ENCODE measurements around the gene GPC1. TPM values are rescaled to one million over a fixed set of nuclear protein-coding genes. Genes with fewer than 3 reads are reported as not detected.

GPC1 gene
- total and polyA plus RNA-seq, 2 of the 13 experiments (the other 11 are each of a cell fraction or from before 2014, with no cell fraction given), result 4.0 to 5.5 TPM

DNA sequence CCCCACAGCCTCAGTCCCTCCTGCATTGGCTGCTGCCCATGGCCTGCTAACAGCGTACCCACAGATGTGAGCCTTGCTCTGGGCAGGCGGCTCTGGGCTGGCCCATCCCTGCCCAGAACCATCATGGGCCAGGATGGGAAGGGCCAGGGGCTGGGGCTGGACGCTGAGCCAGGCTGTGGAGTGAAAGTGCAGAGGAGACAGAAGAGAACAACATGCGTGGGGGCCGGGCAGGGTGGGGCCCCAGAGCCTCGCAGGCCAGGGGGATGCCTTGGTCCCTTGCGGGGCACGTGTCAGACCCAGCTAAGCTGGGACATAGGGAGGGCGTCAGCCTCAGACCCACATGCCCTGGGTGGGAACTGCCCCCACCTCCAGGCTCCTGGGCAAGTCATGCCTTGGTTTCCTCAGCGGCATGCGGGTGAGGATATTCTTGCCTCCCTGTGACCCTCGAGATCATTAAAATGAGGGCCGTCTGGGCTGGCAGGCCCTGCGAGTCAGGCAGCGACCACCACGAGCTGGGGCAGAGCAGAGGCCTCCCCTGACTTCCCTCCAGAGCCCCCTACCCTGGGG lies 27.3 kb downstream of the GPC1 start:
- POLR2A ChIA-PET, result no interaction called here
- 76% methylated on average over 9 of the region's 16 CpGs for WGBS (ENCODE audit: low lambda C conversion rate)
- Histone ChIP-seq H3K4me2 (ENCODE audit: low read depth, low read length) (no peak overlapping the region), H4K20me1 (ENCODE audit: insufficient read depth, low read length) (no peaks in the 10 kb centered on the region; the same call in 1 of the 2 replicates), H3K79me2 (ENCODE audit: insufficient read depth, low read length) (no peaks in the 10 kb centered on the region), H3K4me1 (ENCODE audit: insufficient read depth, low read length) (peaks cover 33% of the 10 kb centered on the region), H3K36me3 (replicated peaks in 1 of 2; ENCODE audit: control insufficient read depth in 1 of 2, insufficient read depth in 2 of 2, low read length in 2 of 2) (no peaks in the 10 kb centered on the region), H3K4me3 (replicated peaks in 1 of 3; ENCODE audit: insufficient read depth in 1 of 3, low read depth in 2 of 3, low read length in 3 of 3) (no peak overlapping the region), H2AFZ (ENCODE audit: low read length) (no peak overlapping the region), H3K27me3 (ENCODE audit: control insufficient read depth in 1 of 2, insufficient read depth in 2 of 2, low read length in 2 of 2) (peaks cover 1 to 3% of the 10 kb centered on the region in 2 experiments; a peak in 4 of 5 replicates), H3K9me3 (ENCODE audit: low read length) (no peaks in the 10 kb centered on the region), H3K27ac (ENCODE audit: extremely low read length, insufficient read depth, low read length) (no peak overlapping the region), H3K9ac (ENCODE audit: insufficient read depth, low read depth, low read length) (no peak overlapping the region)
- intact Hi-C loops (cut with micrococcal nuclease; ENCODE audit: unreplicated experiment) (no loop called here), in situ Hi-C loops (cut with HindIII; ENCODE audit: extremely low pct_ligation_motif_present, low pct_unique_long_range_greater_than_20kb) (no loop called here)
- no peak for ATAC-seq
- DNase-seq (ENCODE audit: low spot score), result no peak
- no peak for FAIRE-seq
- BruUV-seq (replicated peaks), result no TSS peak
- CTCF ChIA-PET (ENCODE audit: low intra/inter-chr PET ratio, low total read pairs), result no interaction called here
- TF ChIP-seq, protein P1, sequence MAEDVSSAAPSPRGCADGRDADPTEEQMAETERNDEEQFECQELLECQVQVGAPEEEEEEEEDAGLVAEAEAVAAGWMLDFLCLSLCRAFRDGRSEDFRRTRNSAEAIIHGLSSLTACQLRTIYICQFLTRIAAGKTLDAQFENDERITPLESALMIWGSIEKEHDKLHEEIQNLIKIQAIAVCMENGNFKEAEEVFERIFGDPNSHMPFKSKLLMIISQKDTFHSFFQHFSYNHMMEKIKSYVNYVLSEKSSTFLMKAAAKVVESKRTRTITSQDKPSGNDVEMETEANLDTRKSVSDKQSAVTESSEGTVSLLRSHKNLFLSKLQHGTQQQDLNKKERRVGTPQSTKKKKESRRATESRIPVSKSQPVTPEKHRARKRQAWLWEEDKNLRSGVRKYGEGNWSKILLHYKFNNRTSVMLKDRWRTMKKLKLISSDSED (CRISPR knock-in tag; IDR thresholded peaks at IDR 0.05), result no peak
- 0 out of 2 replicates have a peak, but pooled peaks have one; percentile 39 for TF ChIP-seq AKAP8 (CRISPR knock-in tag; IDR thresholded peaks at IDR 0.05)

DNA sequence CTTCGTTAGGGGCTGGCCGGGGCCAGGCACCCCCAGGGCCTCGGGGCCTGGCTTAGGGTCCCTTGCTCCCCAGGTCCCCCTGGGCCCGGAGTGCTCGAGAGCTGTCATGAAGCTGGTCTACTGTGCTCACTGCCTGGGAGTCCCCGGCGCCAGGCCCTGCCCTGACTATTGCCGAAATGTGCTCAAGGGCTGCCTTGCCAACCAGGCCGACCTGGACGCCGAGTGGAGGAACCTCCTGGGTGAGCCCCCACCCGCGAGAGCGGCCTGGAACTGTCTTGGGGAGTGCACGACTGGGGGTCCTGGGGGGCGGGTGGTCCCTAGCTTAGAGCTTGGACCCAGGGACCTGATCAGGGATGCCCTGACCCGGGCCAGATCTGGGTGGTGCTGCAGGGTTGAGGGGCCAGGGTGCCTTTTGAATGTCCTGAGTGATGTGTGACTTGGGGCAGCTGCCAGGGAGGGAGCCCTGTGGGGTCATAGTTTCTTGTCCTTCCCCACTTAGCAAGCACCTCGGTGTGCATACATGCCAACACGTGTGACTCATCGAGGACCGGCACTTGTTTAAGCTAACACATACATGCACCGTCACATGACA lies 27.9 kb downstream of the GPC1 start:
- Histone ChIP-seq H3K27ac (ENCODE audit: extremely low read length, insufficient read depth, low read length) (no peak overlapping the region), H4K20me1 (ENCODE audit: insufficient read depth, low read length) (no peaks in the 10 kb centered on the region; the same call in 1 of the 2 replicates), H3K79me2 (ENCODE audit: insufficient read depth, low read length) (no peaks in the 10 kb centered on the region), H3K4me2 (ENCODE audit: low read depth, low read length) (no peak overlapping the region), H2AFZ (ENCODE audit: low read length) (no peak overlapping the region), H3K9me3 (ENCODE audit: low read length) (no peaks in the 10 kb centered on the region), H3K36me3 (replicated peaks in 1 of 2; ENCODE audit: control insufficient read depth in 1 of 2, insufficient read depth in 2 of 2, low read length in 2 of 2) (no peaks in the 10 kb centered on the region), H3K27me3 (ENCODE audit: control insufficient read depth in 1 of 2, insufficient read depth in 2 of 2, low read length in 2 of 2) (no peaks in the 10 kb centered on the region; a peak in 2 of 5 replicates), H3K4me3 (replicated peaks in 1 of 3; ENCODE audit: insufficient read depth in 1 of 3, low read depth in 2 of 3, low read length in 3 of 3) (no peak overlapping the region), H3K4me1 (ENCODE audit: insufficient read depth, low read length) (peaks cover 27% of the 10 kb centered on the region), H3K9ac (ENCODE audit: insufficient read depth, low read depth, low read length) (no peak overlapping the region)
- no peak for DNase-seq (ENCODE audit: low spot score)
- in situ Hi-C loops (cut with HindIII; ENCODE audit: extremely low pct_ligation_motif_present, low pct_unique_long_range_greater_than_20kb) (no loop called here), intact Hi-C loops (cut with micrococcal nuclease; ENCODE audit: unreplicated experiment) (no loop called here)
- TF ChIP-seq NR2F2 (IDR thresholded peaks at IDR 0.05; ENCODE audit: borderline replicate concordance, low read depth), result no peak
- TF ChIP-seq DMAP1 (CRISPR knock-in tag; IDR thresholded peaks at IDR 0.05), result no peak
- TF ChIP-seq, protein P2, sequence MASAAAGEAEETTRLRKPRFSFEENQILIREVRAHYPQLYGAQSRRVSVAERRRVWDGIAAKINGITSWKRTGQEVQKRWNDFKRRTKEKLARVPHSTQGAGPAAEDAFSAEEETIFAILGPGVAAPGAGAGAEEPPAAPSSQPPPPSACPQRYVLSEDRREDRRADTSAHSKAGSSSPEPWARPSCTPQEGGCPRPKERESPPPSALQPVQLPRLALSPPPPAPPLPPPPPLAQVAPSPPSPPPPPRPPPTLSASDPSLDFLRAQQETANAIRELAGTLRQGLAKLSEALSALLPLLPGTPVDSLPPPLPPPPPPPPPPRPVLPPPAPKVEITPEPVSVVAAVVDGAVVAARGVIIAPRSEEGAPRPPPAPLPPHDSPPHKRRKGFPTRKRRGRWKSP (CRISPR knock-in tag; IDR thresholded peaks at IDR 0.05), result no peak
- TF ChIP-seq AGO2 (optimal IDR thresholded peaks at IDR 0.05; ENCODE audit: low read depth, low read length), result peak; percentile 65
- TF ChIP-seq POLR2A (IDR thresholded peaks at IDR 0.05; ENCODE audit: insufficient read depth in 1 of 2, low read depth in 2 of 2, low read length in 2 of 2), result 0 out of 4 replicates have a peak, but pooled peaks of 1 of the 2 experiments have one; percentile 13
- no peak for FAIRE-seq
- CTCF ChIA-PET (ENCODE audit: low intra/inter-chr PET ratio, low total read pairs), result no interaction called here
- no peak for ATAC-seq
- 80% methylated on average over 15 of the region's 22 CpGs for WGBS (ENCODE audit: low lambda C conversion rate)
- no TSS peak for BruUV-seq (replicated peaks)
- POLR2A ChIA-PET, result no interaction called here
